OCI-LY7 (cell line): Measurements from ENCODE around the gene TNIK. TPM values are rescaled to one million over a fixed set of nuclear protein-coding genes. Genes with fewer than 3 reads are reported as not detected.

Experiments used
- BruUV-seq: library from RNA; stranded (reverse); fragments of 400-500 nt; replicated peaks from 2 replicates; lab custom pipeline; 2021; lab: Mats Ljungman, UMichigan
- CTCF ChIA-PET: fragments of 300-600 bp; sonication (Branson Sonifier 250); formaldehyde crosslinking; loops from one replicate; lab custom pipeline; 2022; ENCODE audit warnings: antibody characterized with exemption; ENCODE audit not compliant: unreplicated experiment; lab: Charles Lee
- POLR2A ChIA-PET: fragments of 300-600 bp; sonication (Branson Sonifier 250); formaldehyde crosslinking; loops from one replicate; lab custom pipeline; 2022; ENCODE audit warnings: antibody characterized with exemption; lab: Charles Lee
- DNase-seq: peaks from one replicate; pipeline ENCODE4 v3.0.0-alpha.2; 2015; ENCODE audit warnings: low spot score
- H2AFZ ChIP-seq: fragments of 200-600 bp; sonication (generic), shearing (Covaris generic); 2 replicates; pipeline ENCODE4 v1.6.1; 2014; ENCODE audit warnings: mild to moderate bottlenecking, antibody characterized with exemption, low read length, moderate library complexity
- H3K27ac ChIP-seq: fragments of 200-600 bp; sonication (generic); 2 replicates; pipeline ENCODE4 v1.5.1; 2014; ENCODE audit warnings: mixed run types, low read depth, mild to moderate bottlenecking, moderate library complexity, low read length, inconsistent platforms; ENCODE audit not compliant: poor library complexity, severe bottlenecking
- H3K36me3 ChIP-seq: fragments of 200-600 bp; sonication (generic); 2 replicates; pipeline ENCODE4 v1.6.1; 2014; ENCODE audit warnings: mild to moderate bottlenecking, antibody characterized with exemption, low read length, moderate library complexity, mixed read lengths; ENCODE audit not compliant: insufficient read depth
- H3K4me1 ChIP-seq: fragments of 200-600 bp; sonication (generic); 2 replicates; pipeline ENCODE4 v1.5.1; 2014; ENCODE audit warnings: mild to moderate bottlenecking, low read length; ENCODE audit not compliant: insufficient read depth, poor library complexity, severe bottlenecking
- H3K4me2 ChIP-seq: fragments of 200-600 bp; sonication (generic); 2 replicates; pipeline ENCODE4 v1.6.1; 2014; ENCODE audit warnings: mild to moderate bottlenecking, low read length
- H3K4me3 ChIP-seq: fragments of 200-600 bp; sonication (generic); 2 replicates; pipeline ENCODE4 v1.5.1; 2014; ENCODE audit warnings: mild to moderate bottlenecking, low read depth, low read length; ENCODE audit not compliant: poor library complexity, severe bottlenecking
- H3K79me2 ChIP-seq: fragments of 200-600 bp; sonication (generic); 2 replicates; pipeline ENCODE4 v1.6.1; 2016; ENCODE audit warnings: low read depth, mild to moderate bottlenecking, low read length, moderate library complexity, mixed read lengths; ENCODE audit not compliant: insufficient read depth
- H3K9me2 ChIP-seq: fragments of 200-600 bp; sonication (generic); 2 replicates; pipeline ENCODE4 v1.6.1; 2016; ENCODE audit warnings: mild to moderate bottlenecking, low read length, mixed read lengths; ENCODE audit not compliant: insufficient read depth
- H3K9me3 ChIP-seq: fragments of 200-600 bp; sonication (generic); 2 replicates; pipeline ENCODE4 v1.6.1; 2014; ENCODE audit warnings: mild to moderate bottlenecking, mixed run types, low read length, mixed read lengths
- H4K20me1 ChIP-seq: fragments of 200-600 bp; sonication (generic); 2 replicates; pipeline ENCODE4 v1.6.1; 2014; ENCODE audit warnings: mild to moderate bottlenecking, antibody characterized with exemption, low read length, moderate library complexity, mixed read lengths; ENCODE audit not compliant: insufficient read depth
- CTCF ChIP-seq: fragments of 200-600 bp; sonication (generic); conservative IDR thresholded peaks from 2 replicates; pipeline ENCODE4 v1.5.1; 2014; ENCODE audit warnings: mild to moderate bottlenecking, antibody characterized with exemption, low read length, moderate library complexity, mixed read lengths
- EZH2phosphoT487 ChIP-seq: fragments of 200-600 bp; sonication (generic); IDR thresholded peaks from 2 replicates; pipeline ENCODE4 v1.6.1; 2018; ENCODE audit warnings: low read depth, borderline replicate concordance, mild to moderate bottlenecking, mixed run types, antibody characterized with exemption, low read length, moderate library complexity, mixed read lengths
- intact Hi-C: fragments of 100-400 bp; cut with micrococcal nuclease; formaldehyde crosslinking; loops from one replicate; pipeline ENCODE4 v1.10.0; 2022; ENCODE audit not compliant: unreplicated experiment
- total RNA-seq, 2 experiments: library from RNA; depleted of rRNA in 1 of 2; stranded (reverse); fragments of >200 nt in 1 of 2; shearing (Covaris generic) in 1 of 2; gene quantifications; 2 replicates each; pipeline ENCODE4 v1.2.3, GENCODE V29; 2014 to 2022

The TNIK gene
- total RNA-seq, 2 experiments from 2014 or later = not detected

GRCh38 chr3:171250444-171250843 lies 209.8 kb downstream of the TNIK start:
- no TSS peak for BruUV-seq
- Histone ChIP-seq H3K9me3 (no peaks in the 10 kb centered on the region), H4K20me1 (no peaks in the 10 kb centered on the region), H3K4me3 (no peak overlapping the region), H3K4me1 (peaks cover 44% of the 10 kb centered on the region), H2AFZ (peak overlapping the region; percentile 15; the same call in 1 of the 2 replicates), H3K9me2 (no peaks in the 10 kb centered on the region), H3K27ac (no peak overlapping the region), H3K79me2 (no peaks in the 10 kb centered on the region), H3K4me2 (no peak overlapping the region), H3K36me3 (no peaks in the 10 kb centered on the region; the same call in 1 of the 2 replicates)
- intact Hi-C loops = no loop called here
- ChIA-PET CTCF (interaction anchor here (1.7 kb wide), 1 partner anchor 29 kb away, joined by 4 read pairs; no protein-coding TSS in a partner anchor), POLR2A (interaction anchor here (0.5 to 2.0 kb wide), 5 partner anchors 10 to 62 kb away, joined by 3 to 5 read pairs (median 4); no protein-coding TSS in a partner anchor)
- no peak for DNase-seq
- TF ChIP-seq EZH2phosphoT487 (no peak), CTCF (no peak)

GRCh38 chr3:171249245-171249644 lies 211.0 kb downstream of the TNIK start:
- Histone ChIP-seq H3K9me2 (no peaks in the 10 kb centered on the region), H3K27ac (no peak overlapping the region), H4K20me1 (no peaks in the 10 kb centered on the region), H3K9me3 (no peaks in the 10 kb centered on the region), H3K36me3 (no peaks in the 10 kb centered on the region; the same call in 1 of the 2 replicates), H3K79me2 (no peaks in the 10 kb centered on the region), H3K4me1 (peaks cover 32% of the 10 kb centered on the region), H3K4me3 (no peak overlapping the region), H3K4me2 (0 out of 2 replicates have a peak overlapping the region, but pooled peaks have one; percentile 17), H2AFZ (peak overlapping the region; percentile 56; the same call in 1 of the 2 replicates)
- intact Hi-C loops = no loop called here
- no TSS peak for BruUV-seq
- ChIA-PET POLR2A (interaction anchor here (0.7 to 2.0 kb wide), 6 partner anchors 9 to 116 kb away, joined by 3 to 6 read pairs (median 4); no protein-coding TSS in a partner anchor), CTCF (interaction anchor here (1.7 kb wide), 1 partner anchor 28 kb away, joined by 4 read pairs; no protein-coding TSS in a partner anchor)
- DNase-seq = no peak
- TF ChIP-seq EZH2phosphoT487 (no peak), CTCF (no peak)
